T-helper 1 cell (primary cell): ENCODE data around the gene TP63.

Experiments used
- DNase-seq, 5 donors: peaks; one replicate each; pipeline ENCODE4 v3.0.0-alpha.2; 2012 to 2020

The TP63 gene

DNA sequence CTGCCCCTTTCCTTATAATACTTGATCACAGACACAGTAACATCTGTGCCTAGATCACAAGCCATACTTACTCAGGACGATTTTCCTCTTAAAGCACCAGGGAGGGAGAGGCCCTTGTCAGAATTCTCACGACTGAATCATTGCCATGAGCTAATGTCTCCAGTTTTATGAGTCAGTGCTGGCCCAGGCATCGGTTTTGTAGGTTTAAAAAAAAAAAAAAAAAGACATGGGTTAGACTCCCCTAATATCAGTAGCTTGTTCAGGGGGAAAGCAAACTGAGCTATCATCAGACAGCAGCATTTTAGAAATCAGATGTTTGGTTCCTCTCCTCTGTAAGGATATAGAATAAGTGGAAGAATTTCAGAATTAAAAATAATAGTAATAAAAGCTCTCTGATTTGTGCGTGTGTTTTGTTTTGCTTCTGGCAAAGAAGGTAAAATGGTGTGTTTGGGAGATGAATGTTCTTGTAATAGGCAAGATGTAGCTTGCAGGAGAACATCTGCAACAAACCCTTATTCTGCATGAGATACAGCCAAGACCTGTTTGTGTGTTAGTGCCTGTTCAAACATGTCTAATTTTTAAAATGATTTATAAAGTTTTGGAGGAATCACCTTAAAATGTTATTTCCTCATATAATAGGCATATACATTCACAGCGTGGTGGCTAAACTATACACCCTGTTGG lies 193.6 kb downstream of the TP63 start:
- DNase-seq = no peak

GRCh38 chr3:189826566-189826965 lies 195.4 kb downstream of the TP63 start:
- DNase-seq = no peak

GRCh38 chr3:189827108-189827507 lies 195.9 kb downstream of the TP63 start:
- no peak for DNase-seq

GRCh38 chr3:189830401-189830800 lies 199.2 kb downstream of the TP63 start:
- no peak for DNase-seq

GRCh38 chr3:189833266-189833665 lies 202.1 kb downstream of the TP63 start:
- no peak for DNase-seq

- DNase-seq = no peak
These were observed 202.8 kb downstream of the TP63 start for GRCh38 chr3:189833996-189834395.

- no peak for DNase-seq
These were observed 203.3 kb downstream of the TP63 start for GRCh38 chr3:189834462-189834861.

DNA sequence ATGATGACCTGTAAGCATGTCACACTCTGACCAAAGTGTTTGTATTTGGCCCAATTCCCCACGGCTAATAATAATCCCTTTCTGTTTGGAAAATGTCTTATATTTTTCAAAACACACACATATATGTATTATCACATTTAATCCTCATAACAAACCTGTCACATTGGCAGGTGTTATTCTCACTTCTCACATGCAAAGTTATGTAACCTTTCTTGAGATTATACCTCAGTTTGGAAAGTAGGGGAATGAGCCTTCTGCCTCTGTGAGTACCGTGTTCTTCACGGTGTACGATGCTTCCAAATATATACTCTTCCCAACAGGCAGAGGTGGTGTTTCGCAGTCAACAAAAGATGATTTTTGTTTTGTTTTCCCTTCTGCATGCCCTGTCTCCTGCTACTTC lies 205.6 kb downstream of the TP63 start:
- no peak for DNase-seq

- DNase-seq = no peak
These were observed 207.1 kb downstream of the TP63 start for GRCh38 chr3:189838291-189838690.

DNA sequence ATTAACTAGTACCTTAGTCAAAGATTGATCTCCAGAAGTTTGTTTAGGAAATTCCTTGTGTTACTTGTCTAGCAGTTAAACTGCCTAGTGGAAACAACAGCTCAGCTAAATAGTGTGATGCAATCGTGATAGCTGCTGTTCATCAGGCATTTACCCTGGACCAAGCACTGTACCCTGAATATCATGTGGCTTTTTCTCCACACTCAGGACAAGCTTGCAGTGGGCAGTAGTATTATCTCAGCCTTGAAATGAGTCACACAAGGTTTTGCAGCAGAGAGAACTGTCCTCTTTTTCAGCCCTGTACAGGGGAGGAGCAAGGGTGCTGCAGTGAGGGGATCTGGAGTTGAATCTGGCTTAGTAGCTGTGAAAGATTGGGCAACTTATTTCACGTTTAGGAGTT lies 208.4 kb downstream of the TP63 start:
- no peak for DNase-seq

- DNase-seq = peak in 1 of 5 donors; percentile 79
These were observed 210.4 kb downstream of the TP63 start for GRCh38 chr3:189841473-189842205.

DNA sequence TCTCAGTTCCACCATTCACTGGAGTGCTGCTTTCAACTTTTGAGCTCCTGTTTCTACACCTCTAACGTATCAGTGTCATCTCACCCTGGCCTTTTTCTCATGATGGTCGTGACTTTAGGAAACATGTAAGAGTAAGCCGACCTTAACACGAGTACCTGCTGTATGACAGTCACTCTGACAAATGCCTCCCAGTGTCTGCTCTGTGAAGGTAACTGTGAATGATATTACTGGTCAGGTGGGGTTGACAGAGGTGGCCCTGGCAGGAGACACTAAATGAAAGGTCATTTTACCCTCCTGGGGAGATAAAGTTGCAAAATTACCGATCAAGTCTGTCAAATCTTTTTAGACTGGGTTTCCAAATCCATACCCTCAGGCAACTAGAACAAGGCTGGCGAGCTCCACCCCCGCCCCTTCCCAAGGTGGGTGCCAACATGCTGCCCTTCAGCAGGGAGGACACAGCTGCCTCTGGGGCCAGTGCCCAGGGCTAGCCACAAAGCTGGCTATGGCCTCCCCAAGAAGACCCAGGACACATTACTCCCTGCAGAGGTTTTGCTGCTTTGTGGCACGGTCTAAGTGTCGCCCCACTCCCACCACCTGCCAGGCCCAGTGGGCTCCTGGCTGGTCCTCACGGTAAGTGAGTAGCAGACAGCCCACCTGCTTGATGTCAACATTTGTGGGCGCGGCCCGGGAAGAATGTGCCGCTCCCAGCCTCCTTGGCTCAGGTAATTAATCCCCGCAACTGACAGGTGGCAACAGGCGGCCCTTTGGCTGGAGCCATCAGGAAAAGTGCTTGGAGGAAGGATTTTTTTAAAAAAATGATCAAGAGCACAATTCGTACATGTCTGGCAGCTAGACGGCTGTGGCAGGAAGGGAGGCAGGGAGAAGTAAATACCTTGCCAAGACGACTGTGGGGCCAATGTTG lies 211.8 kb downstream of the TP63 start:
- DNase-seq = no peak

DNA sequence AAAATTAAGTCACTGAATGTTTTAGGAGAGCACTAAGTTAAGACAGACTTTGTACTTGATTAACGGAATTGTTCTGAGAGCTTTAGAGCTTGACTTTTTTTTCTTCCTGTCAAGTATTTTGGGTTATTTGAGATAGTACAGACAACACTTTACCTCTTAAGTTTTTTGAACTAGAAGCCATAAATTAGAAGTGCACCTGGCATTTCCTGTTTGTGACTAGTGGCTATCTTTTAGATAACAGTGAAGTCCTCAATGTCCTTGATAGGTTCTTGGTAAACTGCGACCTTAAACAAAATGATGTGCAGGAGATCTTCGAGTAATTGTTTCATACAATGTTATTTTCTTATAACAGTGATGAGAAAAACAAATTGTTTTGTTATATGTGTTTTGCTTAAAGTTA lies 213.9 kb downstream of the TP63 start:
- DNase-seq = no peak

DNA sequence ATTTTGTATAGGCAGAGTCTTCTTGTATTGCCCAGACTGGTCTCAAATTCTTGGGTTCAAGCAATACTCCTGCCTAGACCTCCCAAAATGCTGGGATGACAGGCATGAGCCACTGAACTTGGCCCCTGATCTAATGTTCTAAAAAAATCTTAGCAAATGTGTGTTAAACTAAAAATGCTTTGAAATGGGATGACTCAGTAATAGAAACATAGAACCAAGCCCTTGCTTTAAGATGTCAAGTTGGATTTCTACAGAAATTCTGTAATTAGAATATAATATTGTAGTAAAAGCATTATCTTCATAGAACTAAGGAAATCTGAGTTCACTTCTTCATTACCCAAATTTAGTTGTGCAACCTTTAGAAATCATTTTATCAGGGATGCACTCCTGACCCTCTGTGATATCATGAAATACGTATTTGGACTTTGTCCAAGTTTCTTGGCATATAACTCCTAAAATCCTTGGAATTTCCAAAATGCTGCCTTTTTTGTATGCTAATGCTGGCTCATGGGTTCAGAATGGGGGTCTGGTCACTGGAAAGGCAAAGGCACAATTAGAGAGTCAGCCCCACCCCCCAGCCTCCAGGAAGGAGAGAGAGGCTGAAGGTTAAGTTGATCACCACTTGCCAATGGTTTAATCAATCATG lies 217.3 kb downstream of the TP63 start:
- DNase-seq = no peak

GRCh38 chr3:189849262-189849661 lies 218.1 kb downstream of the TP63 start:
- no peak for DNase-seq

GRCh38 chr3:189851682-189852081 lies 220.5 kb downstream of the TP63 start:
- no peak for DNase-seq

DNA sequence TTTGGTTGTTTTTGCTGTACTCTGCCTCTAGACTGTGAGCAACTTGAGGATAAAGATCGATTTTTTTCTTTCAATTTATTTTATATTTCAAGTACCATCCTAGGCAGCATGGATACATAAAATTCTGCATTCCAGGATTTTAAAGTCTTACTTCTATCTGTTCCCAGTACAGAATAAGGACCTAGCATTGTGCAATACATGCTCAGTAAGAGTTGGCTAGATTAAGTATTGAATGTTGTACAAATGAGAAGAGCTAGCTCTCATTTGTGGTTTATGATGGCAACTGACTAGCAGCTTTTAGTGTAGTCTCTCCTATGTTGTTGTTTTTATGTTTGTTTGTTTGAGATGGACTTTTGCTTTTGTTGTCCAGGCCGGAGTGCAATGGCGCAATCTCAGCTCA lies 222.7 kb downstream of the TP63 start:
- no peak for DNase-seq

GRCh38 chr3:189860296-189860695 lies 229.1 kb downstream of the TP63 start:
- no peak for DNase-seq

- no peak for DNase-seq
These were observed 231.3 kb downstream of the TP63 start for GRCh38 chr3:189862385-189862998.

GRCh38 chr3:189863031-189863430 lies 231.8 kb downstream of the TP63 start:
- DNase-seq = no peak

DNA sequence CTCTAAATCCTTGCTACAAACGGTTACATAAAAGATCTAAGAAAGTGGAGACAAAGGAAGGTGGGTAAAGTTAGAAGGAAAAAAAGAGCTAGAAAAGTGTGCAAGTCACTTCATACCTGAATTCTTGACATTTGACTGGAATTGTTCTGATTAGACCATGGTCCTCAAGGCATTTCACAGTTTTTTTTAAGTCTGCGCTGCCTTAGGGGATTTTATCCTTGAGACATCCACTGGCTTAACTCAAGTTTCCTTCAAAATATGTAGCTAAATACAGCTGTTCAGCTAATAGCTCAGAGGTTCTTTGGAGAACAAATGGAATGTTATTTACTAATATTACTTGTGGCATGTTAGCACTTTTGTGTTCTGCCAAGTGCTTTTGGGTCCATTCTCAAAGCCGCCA lies 236.9 kb downstream of the TP63 start:
- DNase-seq = no peak

GRCh38 chr3:189869165-189869564 lies 238.0 kb downstream of the TP63 start:
- DNase-seq = no peak

DNA sequence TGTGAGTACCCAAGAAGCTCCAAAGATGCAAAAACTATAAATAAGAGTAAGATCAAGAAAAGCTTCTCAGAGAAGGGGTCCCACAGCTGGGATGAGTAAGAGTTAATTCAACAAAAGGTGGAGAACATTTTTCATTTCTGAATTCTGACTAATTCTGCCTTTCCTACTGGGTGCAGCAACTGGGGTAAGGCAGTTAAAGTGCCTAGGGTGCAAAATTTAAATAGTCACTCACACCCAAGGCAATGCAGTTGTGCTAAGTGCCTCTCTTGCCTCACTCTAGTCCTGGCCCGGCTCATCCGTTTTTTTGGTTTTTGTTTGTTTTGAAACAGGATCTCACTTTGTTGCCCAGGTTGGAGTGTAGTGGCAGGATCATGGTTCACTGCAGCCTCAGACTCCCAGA lies 240.2 kb downstream of the TP63 start:
- no peak for DNase-seq
